Pancreas (tissue), 10 donors: ENCODE results near the gene CHRDL2. TPM values are rescaled to one million over a fixed set of nuclear protein-coding genes. Genes with fewer than 3 reads are reported as not detected.

ENCODE experiments used
- ATAC-seq, 4 donors: fragments of 200-7000 bp; cut with Tn5 transposase; one replicate each; pipeline versions ENCODE4 v1.8.0 to v1.9.1; 2020; ENCODE audit warnings: mild to moderate bottlenecking in 4 of 4, moderate library complexity in 4 of 4
- DNase-seq, 6 donors: peaks; one replicate each; pipeline ENCODE4 v3.0.0-alpha.2; 2020
- FAIRE-seq: peaks from 2 replicates; lab custom pipeline; 2012; peaks lifted over from hg19 to GRCh38; lab: Jason Lieb, UNC
- H3K27ac ChIP-seq, 4 donors: fragments of 200-600 bp; sonication (generic); 1 replicate in 3 of 4; 2 replicates in 1 of 4; pipeline versions ENCODE4 v1.5.0 to v1.8.0; 2020
- H3K27me3 ChIP-seq, 4 donors: fragments of 200-600 bp; one replicate each; pipeline ENCODE4 v1.8.0; 2021
- H3K36me3 ChIP-seq, 3 donors: fragments of 200-600 bp; sonication (generic) in 1 of 3; one replicate each; pipeline versions ENCODE4 v1.5.0 to v1.8.0; 2020 to 2021
- H3K4me1 ChIP-seq, 3 donors: fragments of 200-600 bp; one replicate each; pipeline ENCODE4 v1.8.0; 2021
- H3K4me3 ChIP-seq, 4 donors: fragments of 200-600 bp; sonication (generic) in 2 of 4; one replicate each; pipeline versions ENCODE4 v1.5.0 to v1.8.0; 2020 to 2021
- H3K9me3 ChIP-seq, 4 donors: fragments of 200-600 bp; one replicate each; pipeline ENCODE4 v1.8.0; 2021
- WGBS, 2 donors: extraction: QIAGEN DNeasy Blood & Tissue Kit; methylation state at CpG; one replicate each; pipeline ENCODE4 v1.1.7; 2013; 5-methylcytosine and 5-hydroxymethylcytosine counted together
- intact Hi-C, 3 donors: fragments of 100-400 bp; cut with DNase I; formaldehyde crosslinking; loops; one replicate each; pipeline versions ENCODE4 v1.11.1 to v1.14.2; 2022
- polyA plus RNA-seq, 2 donors: library from polyadenylated mRNA; stranded (reverse); fragments of 200-250 nt; gene quantifications; one replicate each; pipeline ENCODE4 v1.2.3, GENCODE V29; 2013
- total RNA-seq, 6 donors: library from RNA; stranded (reverse); fragmentation: NEBNext Ultra II Directional in 4 of 6; extraction: Animal tissue kit (Norgen Biotek cat#: 25700) in 4 of 6; gene quantifications; one replicate each; pipeline versions ENCODE4 v1.2.1 to v1.2.4, GENCODE V29; 2021 to 2023
- TF ChIP-seq, protein P1 (sequence below), 4 donors: fragments of 200-600 bp; sonication (generic) in 3 of 4; IDR thresholded peaks; one replicate each; pipeline versions ENCODE4 v1.5.0 to v1.8.0; 2021; ENCODE audit warnings: antibody characterized with exemption in 4 of 4
- donor health status: healthy with polysubstance abuse.
- donor health status: DM: no; HTN: no; CAD: no; lungs with moderate emphysema.
- donor health status: DM: no; HTN: no; CAD: no.
- donor health status: control.
- donor health status: control.
- donor health status: Bipolar disorder and iron deficiency.
- donor health status: DM: yes; HTN: yes; CAD: no.
- donor health status: DM: no; HTN: no; CAD: no.
- donor health status: DM: no; HTN: no; CAD: no.
- donor health status: DM: yes; HTN: yes; CAD: no.

The CHRDL2 gene
- total and polyA plus RNA-seq, 8 donors: 0.72 to 6.9 (median 2.0) TPM; not detected in 1

DNA sequence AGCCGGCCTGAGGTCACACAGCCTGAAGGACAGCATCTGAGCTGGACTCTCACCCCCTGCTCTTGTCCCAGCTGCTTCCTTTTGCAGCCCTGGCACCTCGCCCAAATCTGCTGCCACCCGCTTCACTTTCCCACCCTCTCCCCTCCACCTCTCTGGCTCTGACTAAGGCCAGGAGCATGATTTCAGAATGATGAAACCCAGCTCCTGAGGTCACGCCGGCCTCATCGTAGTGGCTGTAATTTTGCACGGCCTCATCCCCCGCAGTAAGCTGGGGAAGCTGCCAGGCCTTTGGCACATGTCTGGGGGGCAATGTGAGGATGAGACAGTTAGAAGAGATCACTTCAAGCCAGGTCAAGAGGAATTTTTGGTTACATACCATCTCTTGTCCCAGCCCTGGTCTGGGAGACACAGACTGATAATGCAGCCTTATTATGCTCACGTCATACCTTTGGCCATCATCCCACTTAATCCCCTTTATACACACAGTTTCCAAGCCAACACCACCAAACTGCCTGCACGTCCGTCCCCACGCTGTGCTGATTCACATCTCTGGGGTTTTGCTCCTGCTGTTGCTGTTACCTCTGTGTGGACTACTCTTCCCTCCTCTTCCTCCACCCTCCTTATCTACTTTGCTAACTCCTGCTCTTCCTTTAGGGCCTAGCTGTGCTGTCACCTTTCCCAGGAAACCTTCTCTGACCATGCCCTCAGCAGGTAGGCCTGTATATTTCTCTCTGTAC, 58.1 kb downstream of the CHRDL2 start:
- Histone ChIP-seq H3K9me3 (no peaks in the 10 kb centered on the region), H3K36me3 (no peaks in the 10 kb centered on the region), H3K4me3 (no peak overlapping the region), H3K4me1 (peaks cover 0 to 8% (median 0%) of the 10 kb centered on the region in 3 donors), H3K27me3 (no peaks in the 10 kb centered on the region), H3K27ac (peak overlapping the region in 2 of 4 donors; percentile 59 to 70)
- intact Hi-C loops: no loop called here
- TF ChIP-seq, protein P1, sequence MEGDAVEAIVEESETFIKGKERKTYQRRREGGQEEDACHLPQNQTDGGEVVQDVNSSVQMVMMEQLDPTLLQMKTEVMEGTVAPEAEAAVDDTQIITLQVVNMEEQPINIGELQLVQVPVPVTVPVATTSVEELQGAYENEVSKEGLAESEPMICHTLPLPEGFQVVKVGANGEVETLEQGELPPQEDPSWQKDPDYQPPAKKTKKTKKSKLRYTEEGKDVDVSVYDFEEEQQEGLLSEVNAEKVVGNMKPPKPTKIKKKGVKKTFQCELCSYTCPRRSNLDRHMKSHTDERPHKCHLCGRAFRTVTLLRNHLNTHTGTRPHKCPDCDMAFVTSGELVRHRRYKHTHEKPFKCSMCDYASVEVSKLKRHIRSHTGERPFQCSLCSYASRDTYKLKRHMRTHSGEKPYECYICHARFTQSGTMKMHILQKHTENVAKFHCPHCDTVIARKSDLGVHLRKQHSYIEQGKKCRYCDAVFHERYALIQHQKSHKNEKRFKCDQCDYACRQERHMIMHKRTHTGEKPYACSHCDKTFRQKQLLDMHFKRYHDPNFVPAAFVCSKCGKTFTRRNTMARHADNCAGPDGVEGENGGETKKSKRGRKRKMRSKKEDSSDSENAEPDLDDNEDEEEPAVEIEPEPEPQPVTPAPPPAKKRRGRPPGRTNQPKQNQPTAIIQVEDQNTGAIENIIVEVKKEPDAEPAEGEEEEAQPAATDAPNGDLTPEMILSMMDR (IDR thresholded peaks at IDR 0.05): no peak
- DNase-seq (peak in 5 of 6 donors; percentile 58 to 88 (median 68)), ATAC-seq (peak; percentile 54 to 86 (median 80)), FAIRE-seq (no peak)
- WGBS, 2 donors: 44 to 45% methylated on average over 12 of the region's 12 CpGs

DNA sequence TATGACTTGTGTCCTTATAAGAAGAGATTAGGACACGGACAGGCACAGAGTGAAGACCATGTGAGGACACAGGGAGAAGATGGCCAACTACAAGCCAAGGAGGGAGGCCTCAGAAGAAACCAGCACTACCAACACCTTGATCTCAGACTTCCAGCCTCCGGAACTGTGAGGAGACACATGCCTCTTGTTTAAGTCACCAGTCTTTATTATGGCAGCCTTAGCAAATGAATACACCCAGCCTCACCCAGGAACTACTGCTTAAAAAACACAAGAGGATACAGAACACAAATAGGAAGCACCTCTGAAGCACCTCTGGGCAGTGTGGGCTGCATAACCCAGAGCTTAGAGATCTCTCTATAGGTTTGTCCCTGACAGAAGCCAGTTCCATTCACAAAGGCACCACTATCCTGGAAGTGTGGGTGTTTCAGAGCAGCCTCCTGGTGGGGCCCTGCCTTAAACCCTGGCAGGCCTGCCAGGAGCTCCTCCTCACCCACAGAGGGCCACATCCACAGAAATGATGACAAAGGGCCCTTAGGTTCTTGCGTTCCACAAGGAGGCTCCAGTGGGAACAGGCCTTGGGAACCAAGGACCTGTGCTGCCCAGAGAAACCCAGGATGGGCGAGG, 58.8 kb downstream of the CHRDL2 start:
- intact Hi-C loops: no loop called here
- Histone ChIP-seq H3K4me3 (no peak overlapping the region), H3K36me3 (no peaks in the 10 kb centered on the region), H3K4me1 (peaks cover 0 to 8% (median 0%) of the 10 kb centered on the region in 3 donors), H3K9me3 (no peaks in the 10 kb centered on the region), H3K27ac (peak overlapping the region in 2 of 4 donors; percentile 59 to 70), H3K27me3 (no peaks in the 10 kb centered on the region)
- ATAC-seq (no peak), FAIRE-seq (no peak), DNase-seq (no peak)
- TF ChIP-seq, protein P1 (IDR thresholded peaks at IDR 0.05): no peak
- 80% methylated on average over 4 of the region's 4 CpGs for WGBS, 2 donors

DNA sequence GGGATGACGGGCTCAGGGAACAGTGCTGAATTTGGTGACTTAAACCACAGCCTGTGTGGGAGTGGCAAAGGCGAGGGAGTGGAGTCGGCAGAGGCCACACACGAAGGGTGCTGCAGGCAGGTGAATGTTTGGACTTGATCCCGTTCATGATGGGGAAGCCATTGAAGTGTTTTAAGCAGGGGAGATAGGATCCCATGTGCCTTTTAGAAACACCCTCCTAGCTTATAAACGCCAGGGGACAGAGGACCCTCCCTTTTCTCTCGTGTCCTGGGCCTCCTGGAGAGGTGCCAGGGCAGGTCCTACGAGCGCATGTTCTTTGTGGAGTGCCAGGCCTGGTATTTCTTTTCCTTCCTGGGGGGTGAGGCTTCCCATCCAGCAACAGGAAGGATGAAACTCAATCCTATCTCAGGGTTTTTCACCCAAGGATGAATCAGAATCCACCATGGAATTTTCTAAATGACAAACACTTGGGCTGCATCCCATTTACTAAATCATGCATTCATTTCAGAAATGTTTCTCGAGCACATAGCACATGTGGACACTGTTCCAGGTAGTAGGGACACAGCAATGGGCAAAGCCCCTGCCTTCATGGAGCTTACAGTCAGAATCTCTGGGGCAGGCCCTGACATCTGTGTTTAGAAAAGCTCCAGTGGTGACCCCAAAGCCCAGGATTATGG, 59.6 kb downstream of the CHRDL2 start:
- intact Hi-C loops: no loop called here
- TF ChIP-seq, protein P1 (IDR thresholded peaks at IDR 0.05): no peak
- H3K27ac ChIP-seq: peak overlapping the region in 1 of 4 donors; percentile 70
- no peak for ATAC-seq
- no peak overlapping the region for H3K4me3 ChIP-seq
- DNase-seq: no peak
- FAIRE-seq: no peak
- H3K4me1 ChIP-seq: peaks cover 0 to 8% (median 0%) of the 10 kb centered on the region in 3 donors
- WGBS, 2 donors: 79 to 86% methylated on average over 10 of the region's 10 CpGs
- H3K27me3 ChIP-seq: no peaks in the 10 kb centered on the region
- no peaks in the 10 kb centered on the region for H3K36me3 ChIP-seq
- no peaks in the 10 kb centered on the region for H3K9me3 ChIP-seq

DNA sequence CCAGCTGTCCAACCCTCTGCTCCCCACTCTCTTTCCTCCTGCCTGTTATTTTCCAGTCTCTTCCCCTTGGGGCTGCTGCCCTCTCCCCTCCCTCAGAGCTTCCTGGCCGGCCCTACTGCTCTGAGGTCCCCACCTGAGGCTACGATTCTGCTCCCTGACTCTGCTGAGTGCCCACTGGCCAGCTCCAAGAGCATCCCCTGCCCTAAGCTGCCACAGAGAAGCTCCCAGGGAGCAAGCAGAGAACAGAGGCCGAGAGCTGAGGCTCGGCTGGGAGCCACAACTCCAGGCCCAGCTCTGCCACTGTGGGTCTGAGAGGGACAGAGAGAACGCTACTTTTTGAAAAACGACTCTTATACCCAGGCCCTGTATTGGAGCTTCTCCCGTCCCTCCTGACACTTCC, 61.1 kb downstream of the CHRDL2 start:
- WGBS, 2 donors: 90 to 97% methylated on average over 7 of the region's 7 CpGs
- no peaks in the 10 kb centered on the region for H3K9me3 ChIP-seq

More for the DNA sequence above, 61.1 kb downstream of the CHRDL2 start:
- H3K27me3 ChIP-seq: no peaks in the 10 kb centered on the region
- intact Hi-C loops: no loop called here
- H3K4me3 ChIP-seq: no peak overlapping the region
- H3K27ac ChIP-seq: no peak overlapping the region
- no peak for FAIRE-seq
- no peak for ATAC-seq
- TF ChIP-seq, protein P1 (IDR thresholded peaks at IDR 0.05): no peak
- H3K4me1 ChIP-seq: peaks cover 0 to 8% (median 0%) of the 10 kb centered on the region in 3 donors
- H3K36me3 ChIP-seq: no peaks in the 10 kb centered on the region
- no peak for DNase-seq
